ENCODE results near the gene ADGRV1.
"Not testable (repeated sequence)": the region's sequence is repeated elsewhere in the genome, so short reads cannot be mapped to it uniquely, and the experiment has no call there.

The ADGRV1 gene

GRCh38 chr5:90924222-90924621, 365.6 kb downstream of the ADGRV1 start:
- not testable (repeated sequence) for H3K9me3 ChIP-seq (ENCODE audit: control insufficient read depth in 2 of 2, low read length in 2 of 2); H3K27me3 ChIP-seq (ENCODE audit: control insufficient read depth in 2 of 2, insufficient read depth in 2 of 2, low read length in 2 of 2); H3K4me1 ChIP-seq (ENCODE audit: control insufficient read depth in 2 of 2, insufficient read depth in 2 of 2, low read length in 2 of 2); H3K9ac ChIP-seq (ENCODE audit: low read depth in 1 of 2, low read length in 2 of 2); H3K27ac ChIP-seq (ENCODE audit: low read depth in 2 of 2, low read length in 2 of 2); H3K4me3 ChIP-seq (ENCODE audit: low read length in 2 of 2); H3K36me3 ChIP-seq (ENCODE audit: control insufficient read depth in 2 of 2, insufficient read depth in 2 of 2, low read length in 2 of 2)

- not testable (repeated sequence) for H3K9me3 ChIP-seq (ENCODE audit: control insufficient read depth in 2 of 2, low read length in 2 of 2); H3K27ac ChIP-seq (ENCODE audit: low read depth in 2 of 2, low read length in 2 of 2); H3K27me3 ChIP-seq (ENCODE audit: control insufficient read depth in 2 of 2, insufficient read depth in 2 of 2, low read length in 2 of 2)
Measured at GRCh38 chr5:90929013-90929839, 370.6 kb downstream of the ADGRV1 start.

GRCh38 chr5:90930062-90930461, 371.5 kb downstream of the ADGRV1 start:
- H3K9me3 ChIP-seq (ENCODE audit: control insufficient read depth in 2 of 2, low read length in 2 of 2): no peaks in the 10 kb centered on the region
- H3K4me3 ChIP-seq (ENCODE audit: low read length in 2 of 2): no peak overlapping the region
- H3K27me3 ChIP-seq (ENCODE audit: control insufficient read depth in 2 of 2, insufficient read depth in 2 of 2, low read length in 2 of 2): no peaks in the 10 kb centered on the region
- no peaks in the 10 kb centered on the region for H3K4me1 ChIP-seq (ENCODE audit: control insufficient read depth in 2 of 2, insufficient read depth in 2 of 2, low read length in 2 of 2)
- no peak overlapping the region for H3K27ac ChIP-seq (ENCODE audit: low read depth in 2 of 2, low read length in 2 of 2)
- no peak overlapping the region for H3K9ac ChIP-seq (ENCODE audit: low read depth in 1 of 2, low read length in 2 of 2)
- no peaks in the 10 kb centered on the region for H3K36me3 ChIP-seq (ENCODE audit: control insufficient read depth in 2 of 2, insufficient read depth in 2 of 2, low read length in 2 of 2)

More at GRCh38 chr5:90929013-90929839, 370.6 kb downstream of the ADGRV1 start:
- H3K4me3 ChIP-seq (ENCODE audit: low read length in 2 of 2); H3K36me3 ChIP-seq (ENCODE audit: control insufficient read depth in 2 of 2, insufficient read depth in 2 of 2, low read length in 2 of 2); H3K4me1 ChIP-seq (ENCODE audit: control insufficient read depth in 2 of 2, insufficient read depth in 2 of 2, low read length in 2 of 2); H3K9ac ChIP-seq (ENCODE audit: low read depth in 1 of 2, low read length in 2 of 2): not testable (repeated sequence)

- no peaks in the 10 kb centered on the region for H3K27me3 ChIP-seq (ENCODE audit: control insufficient read depth in 2 of 2, insufficient read depth in 2 of 2, low read length in 2 of 2)
- no peak overlapping the region for H3K9ac ChIP-seq (ENCODE audit: low read depth in 1 of 2, low read length in 2 of 2)
- H3K36me3 ChIP-seq (ENCODE audit: control insufficient read depth in 2 of 2, insufficient read depth in 2 of 2, low read length in 2 of 2): no peaks in the 10 kb centered on the region
- H3K9me3 ChIP-seq (ENCODE audit: control insufficient read depth in 2 of 2, low read length in 2 of 2): no peaks in the 10 kb centered on the region
- H3K4me3 ChIP-seq (ENCODE audit: low read length in 2 of 2): no peak overlapping the region
- H3K4me1 ChIP-seq (ENCODE audit: control insufficient read depth in 2 of 2, insufficient read depth in 2 of 2, low read length in 2 of 2): no peaks in the 10 kb centered on the region
- no peak overlapping the region for H3K27ac ChIP-seq (ENCODE audit: low read depth in 2 of 2, low read length in 2 of 2)
Measured at GRCh38 chr5:90930756-90931431, 372.3 kb downstream of the ADGRV1 start.

- Histone ChIP-seq H3K27me3 (ENCODE audit: control insufficient read depth in 2 of 2, insufficient read depth in 2 of 2, low read length in 2 of 2) (no peaks in the 10 kb centered on the region), H3K27ac (ENCODE audit: low read depth in 2 of 2, low read length in 2 of 2) (no peak overlapping the region), H3K9me3 (ENCODE audit: control insufficient read depth in 2 of 2, low read length in 2 of 2) (no peaks in the 10 kb centered on the region), H3K36me3 (ENCODE audit: control insufficient read depth in 2 of 2, insufficient read depth in 2 of 2, low read length in 2 of 2) (no peaks in the 10 kb centered on the region), H3K4me3 (ENCODE audit: low read length in 2 of 2) (no peak overlapping the region), H3K9ac (ENCODE audit: low read depth in 1 of 2, low read length in 2 of 2) (no peak overlapping the region), H3K4me1 (ENCODE audit: control insufficient read depth in 2 of 2, insufficient read depth in 2 of 2, low read length in 2 of 2) (no peaks in the 10 kb centered on the region)
Measured at GRCh38 chr5:90932052-90932699, 373.6 kb downstream of the ADGRV1 start.

GRCh38 chr5:90933298-90933697, 374.7 kb downstream of the ADGRV1 start:
- Histone ChIP-seq H3K9me3 (ENCODE audit: control insufficient read depth in 2 of 2, low read length in 2 of 2) (no peaks in the 10 kb centered on the region), H3K27me3 (ENCODE audit: control insufficient read depth in 2 of 2, insufficient read depth in 2 of 2, low read length in 2 of 2) (no peaks in the 10 kb centered on the region), H3K36me3 (ENCODE audit: control insufficient read depth in 2 of 2, insufficient read depth in 2 of 2, low read length in 2 of 2) (no peaks in the 10 kb centered on the region), H3K9ac (ENCODE audit: low read depth in 1 of 2, low read length in 2 of 2) (no peak overlapping the region), H3K27ac (ENCODE audit: low read depth in 2 of 2, low read length in 2 of 2) (no peak overlapping the region), H3K4me1 (ENCODE audit: control insufficient read depth in 2 of 2, insufficient read depth in 2 of 2, low read length in 2 of 2) (no peaks in the 10 kb centered on the region), H3K4me3 (ENCODE audit: low read length in 2 of 2) (no peak overlapping the region)

GRCh38 chr5:90934091-90934719, 375.6 kb downstream of the ADGRV1 start:
- no peak overlapping the region for H3K27ac ChIP-seq (ENCODE audit: low read depth in 2 of 2, low read length in 2 of 2)
- H3K4me1 ChIP-seq (ENCODE audit: control insufficient read depth in 2 of 2, insufficient read depth in 2 of 2, low read length in 2 of 2): no peaks in the 10 kb centered on the region
- no peaks in the 10 kb centered on the region for H3K27me3 ChIP-seq (ENCODE audit: control insufficient read depth in 2 of 2, insufficient read depth in 2 of 2, low read length in 2 of 2)

GRCh38 chr5:90934738-90935137, 376.1 kb downstream of the ADGRV1 start:
- H3K9ac ChIP-seq (ENCODE audit: low read depth in 1 of 2, low read length in 2 of 2): no peak overlapping the region

More at GRCh38 chr5:90934091-90934719, 375.6 kb downstream of the ADGRV1 start:
- H3K4me3 ChIP-seq (ENCODE audit: low read length in 2 of 2): no peak overlapping the region
- no peaks in the 10 kb centered on the region for H3K36me3 ChIP-seq (ENCODE audit: control insufficient read depth in 2 of 2, insufficient read depth in 2 of 2, low read length in 2 of 2)
- no peak overlapping the region for H3K9ac ChIP-seq (ENCODE audit: low read depth in 1 of 2, low read length in 2 of 2)
- no peaks in the 10 kb centered on the region for H3K9me3 ChIP-seq (ENCODE audit: control insufficient read depth in 2 of 2, low read length in 2 of 2)

GRCh38 chr5:90939211-90939610, 380.6 kb downstream of the ADGRV1 start:
- Histone ChIP-seq H3K4me1 (ENCODE audit: control insufficient read depth in 2 of 2, insufficient read depth in 2 of 2, low read length in 2 of 2) (peaks cover 0 to 6% of the 10 kb centered on the region in 2 donors), H3K27me3 (ENCODE audit: control insufficient read depth in 2 of 2, insufficient read depth in 2 of 2, low read length in 2 of 2) (no peaks in the 10 kb centered on the region), H3K9me3 (ENCODE audit: control insufficient read depth in 2 of 2, low read length in 2 of 2) (no peaks in the 10 kb centered on the region), H3K9ac (ENCODE audit: low read depth in 1 of 2, low read length in 2 of 2) (no peak overlapping the region), H3K36me3 (ENCODE audit: control insufficient read depth in 2 of 2, insufficient read depth in 2 of 2, low read length in 2 of 2) (no peaks in the 10 kb centered on the region), H3K27ac (ENCODE audit: low read depth in 2 of 2, low read length in 2 of 2) (no peak overlapping the region), H3K4me3 (ENCODE audit: low read length in 2 of 2) (no peak overlapping the region)

More at GRCh38 chr5:90934738-90935137, 376.1 kb downstream of the ADGRV1 start:
- H3K9me3 ChIP-seq (ENCODE audit: control insufficient read depth in 2 of 2, low read length in 2 of 2): no peaks in the 10 kb centered on the region
- H3K36me3 ChIP-seq (ENCODE audit: control insufficient read depth in 2 of 2, insufficient read depth in 2 of 2, low read length in 2 of 2): no peaks in the 10 kb centered on the region
- no peak overlapping the region for H3K27ac ChIP-seq (ENCODE audit: low read depth in 2 of 2, low read length in 2 of 2)
- no peaks in the 10 kb centered on the region for H3K27me3 ChIP-seq (ENCODE audit: control insufficient read depth in 2 of 2, insufficient read depth in 2 of 2, low read length in 2 of 2)
- H3K4me1 ChIP-seq (ENCODE audit: control insufficient read depth in 2 of 2, insufficient read depth in 2 of 2, low read length in 2 of 2): no peaks in the 10 kb centered on the region
- H3K4me3 ChIP-seq (ENCODE audit: low read length in 2 of 2): no peak overlapping the region
